KMS-11 (cell line): ENCODE measurements around the gene AKR1D1.
"Not testable (repeated sequence)": the region's sequence is repeated elsewhere in the genome, so short reads cannot be mapped to it uniquely, and the experiment has no call there.

Experiments
- H2AFZ ChIP-seq: fragments of 200-600 bp; sonication (generic); 2 replicates; pipeline ENCODE4 v1.6.1; 2016; ENCODE audit warnings: antibody characterized with exemption, mixed run types, low read depth
- H3K27ac ChIP-seq: fragments of 200-600 bp; sonication (generic); 2 replicates; pipeline ENCODE4 v1.6.1; 2016; ENCODE audit warnings: mild to moderate bottlenecking, mixed run types
- H3K27me3 ChIP-seq: fragments of 200-600 bp; sonication (generic); 2 replicates; pipeline ENCODE4 v1.6.1; 2017; ENCODE audit warnings: mild to moderate bottlenecking, low read depth, mixed run types, moderate library complexity; ENCODE audit not compliant: insufficient read depth
- H3K36me3 ChIP-seq: fragments of 200-600 bp; sonication (generic); 2 replicates; pipeline ENCODE4 v1.6.1; 2017; ENCODE audit warnings: mild to moderate bottlenecking, mixed run types; ENCODE audit not compliant: insufficient read depth
- H3K4me1 ChIP-seq: fragments of 200-600 bp; sonication (generic); 2 replicates; pipeline ENCODE4 v1.6.1; 2016; ENCODE audit warnings: mild to moderate bottlenecking, low read depth, mixed run types; ENCODE audit not compliant: poor library complexity, severe bottlenecking
- H3K4me2 ChIP-seq: fragments of 200-600 bp; sonication (generic); 2 replicates; pipeline ENCODE4 v1.7.0; 2016; ENCODE audit warnings: mild to moderate bottlenecking, mixed run types
- H3K4me3 ChIP-seq: fragments of 200-600 bp; sonication (generic); IDR thresholded peaks from 2 replicates; pipeline ENCODE4 v1.6.1; 2017; ENCODE audit warnings: low read depth, low read length, mixed read lengths; ENCODE audit not compliant: insufficient read depth
- H3K79me2 ChIP-seq: fragments of 200-600 bp; sonication (generic); 2 replicates; pipeline ENCODE4 v1.6.1; 2016; ENCODE audit warnings: low read depth, mixed run types; ENCODE audit not compliant: insufficient read depth
- H3K9ac ChIP-seq: fragments of 200-600 bp; sonication (generic); 2 replicates; pipeline ENCODE4 v1.6.1; 2016; ENCODE audit warnings: mild to moderate bottlenecking, mixed run types
- H4K20me1 ChIP-seq: fragments of 200-600 bp; sonication (generic); 2 replicates; pipeline ENCODE4 v1.6.1; 2016; ENCODE audit warnings: mild to moderate bottlenecking, mixed run types; ENCODE audit not compliant: insufficient read depth
- TF ChIP-seq, protein P1 (sequence below): fragments of 200-600 bp; sonication (generic); conservative IDR thresholded peaks from 2 replicates; pipeline ENCODE4 v1.6.1; 2017; ENCODE audit warnings: low read depth, mild to moderate bottlenecking, antibody characterized with exemption, low read length, moderate library complexity, mixed read lengths

The AKR1D1 gene

DNA sequence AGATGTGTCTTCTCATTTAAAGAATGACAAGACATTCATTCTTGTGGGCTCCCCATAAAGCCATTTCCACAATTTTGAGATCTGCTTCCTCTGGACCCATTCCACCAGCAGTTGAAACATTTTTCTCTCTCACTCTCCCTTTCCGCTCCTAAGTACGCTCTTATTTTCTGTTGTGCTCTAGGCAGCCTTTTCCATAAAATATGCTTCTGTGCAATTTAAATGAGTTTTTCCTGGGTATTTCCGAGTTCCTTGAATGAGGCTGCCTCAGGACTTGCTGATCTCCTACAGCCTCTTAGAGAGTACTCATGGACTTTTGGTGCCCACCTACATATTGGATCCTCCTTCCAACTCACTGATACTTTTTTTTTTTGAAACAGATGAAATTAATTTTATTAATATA lies 23.6 kb upstream of the AKR1D1 start:
- Histone ChIP-seq H3K4me1 (no peaks in the 10 kb centered on the region), H4K20me1 (no peaks in the 10 kb centered on the region), H3K4me3 (no peak overlapping the region), H3K79me2 (no peaks in the 10 kb centered on the region), H2AFZ (no peak overlapping the region), H3K27ac (no peak overlapping the region), H3K36me3 (no peaks in the 10 kb centered on the region), H3K27me3 (no peaks in the 10 kb centered on the region), H3K4me2 (no peak overlapping the region), H3K9ac (no peak overlapping the region)
- TF ChIP-seq, protein P1, sequence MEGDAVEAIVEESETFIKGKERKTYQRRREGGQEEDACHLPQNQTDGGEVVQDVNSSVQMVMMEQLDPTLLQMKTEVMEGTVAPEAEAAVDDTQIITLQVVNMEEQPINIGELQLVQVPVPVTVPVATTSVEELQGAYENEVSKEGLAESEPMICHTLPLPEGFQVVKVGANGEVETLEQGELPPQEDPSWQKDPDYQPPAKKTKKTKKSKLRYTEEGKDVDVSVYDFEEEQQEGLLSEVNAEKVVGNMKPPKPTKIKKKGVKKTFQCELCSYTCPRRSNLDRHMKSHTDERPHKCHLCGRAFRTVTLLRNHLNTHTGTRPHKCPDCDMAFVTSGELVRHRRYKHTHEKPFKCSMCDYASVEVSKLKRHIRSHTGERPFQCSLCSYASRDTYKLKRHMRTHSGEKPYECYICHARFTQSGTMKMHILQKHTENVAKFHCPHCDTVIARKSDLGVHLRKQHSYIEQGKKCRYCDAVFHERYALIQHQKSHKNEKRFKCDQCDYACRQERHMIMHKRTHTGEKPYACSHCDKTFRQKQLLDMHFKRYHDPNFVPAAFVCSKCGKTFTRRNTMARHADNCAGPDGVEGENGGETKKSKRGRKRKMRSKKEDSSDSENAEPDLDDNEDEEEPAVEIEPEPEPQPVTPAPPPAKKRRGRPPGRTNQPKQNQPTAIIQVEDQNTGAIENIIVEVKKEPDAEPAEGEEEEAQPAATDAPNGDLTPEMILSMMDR, result no peak

DNA sequence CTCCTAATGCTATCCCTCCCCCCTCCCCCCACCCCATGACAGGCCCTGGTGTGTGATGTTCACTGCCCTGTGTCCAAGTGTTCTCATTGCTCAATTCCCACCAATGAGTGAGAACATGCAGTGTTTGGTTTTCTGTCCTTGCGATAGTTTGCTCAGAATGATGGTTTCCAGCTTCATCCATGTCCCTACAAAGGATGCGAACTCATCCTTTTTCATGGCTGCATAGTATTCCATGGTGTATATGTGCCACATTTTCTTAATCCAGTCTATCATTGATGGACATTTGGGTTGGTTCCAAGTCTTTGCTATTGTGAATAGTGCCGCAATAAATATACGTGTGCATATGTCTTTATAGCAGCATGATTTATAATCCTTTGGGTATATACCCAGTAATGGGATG lies 20.6 kb upstream of the AKR1D1 start:
- H2AFZ ChIP-seq, H3K4me2 ChIP-seq, H3K9ac ChIP-seq, H3K79me2 ChIP-seq, H3K36me3 ChIP-seq, H4K20me1 ChIP-seq, H3K4me1 ChIP-seq, H3K27ac ChIP-seq, H3K27me3 ChIP-seq, H3K4me3 ChIP-seq: not testable (repeated sequence)

DNA sequence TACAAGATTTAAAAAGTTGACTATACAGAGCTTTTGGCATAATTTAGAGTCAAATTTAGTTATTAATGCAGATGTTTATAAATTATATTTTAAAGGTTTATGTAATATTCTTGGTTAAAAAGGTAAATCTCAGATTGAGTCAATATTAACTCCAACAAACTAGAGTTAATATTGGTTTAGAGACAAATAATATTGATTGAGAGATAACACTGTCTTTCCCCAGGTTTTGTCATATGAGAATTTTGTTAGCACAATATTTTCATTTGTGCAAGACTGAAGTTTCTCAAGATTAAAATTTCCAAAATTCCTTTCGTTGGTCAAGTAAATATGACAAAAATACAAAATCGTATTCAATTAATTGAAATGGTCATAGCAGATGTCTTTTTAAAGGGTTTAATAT lies 12.9 kb upstream of the AKR1D1 start:
- TF ChIP-seq, protein P1, result no peak
- no peaks in the 10 kb centered on the region for H3K4me1 ChIP-seq
- no peaks in the 10 kb centered on the region for H4K20me1 ChIP-seq
- no peak overlapping the region for H3K27ac ChIP-seq
- no peak overlapping the region for H3K4me2 ChIP-seq
- no peak overlapping the region for H3K4me3 ChIP-seq
- H3K36me3 ChIP-seq, result no peaks in the 10 kb centered on the region
- H3K79me2 ChIP-seq, result no peaks in the 10 kb centered on the region
- no peaks in the 10 kb centered on the region for H3K27me3 ChIP-seq
- H2AFZ ChIP-seq, result no peak overlapping the region
- H3K9ac ChIP-seq, result no peak overlapping the region

DNA sequence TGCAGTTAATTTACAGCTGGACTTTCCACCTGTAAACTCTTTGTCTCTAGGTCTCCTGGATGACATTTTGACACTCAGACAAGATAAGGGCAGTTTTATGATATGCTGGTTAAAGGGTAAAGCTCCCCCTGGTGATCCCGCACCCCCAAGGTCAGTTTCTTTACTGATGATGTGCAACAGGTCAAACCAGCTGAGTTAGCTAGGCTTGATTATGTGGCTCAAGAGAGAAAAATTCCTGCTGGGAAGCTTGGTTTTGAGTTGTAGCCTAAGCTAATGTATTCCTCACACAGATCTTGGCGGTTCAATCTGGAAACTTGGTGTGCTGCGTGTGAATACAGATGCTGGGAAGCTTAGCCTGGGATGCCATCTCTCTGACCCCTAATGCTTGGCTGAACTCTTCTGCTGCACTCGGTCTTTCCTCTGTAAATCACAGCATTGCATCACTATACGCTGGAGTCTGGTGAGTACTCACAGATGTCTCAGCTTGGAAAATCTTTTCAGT lies 11.4 kb upstream of the AKR1D1 start:
- H3K27ac ChIP-seq, result no peak overlapping the region
- H3K9ac ChIP-seq, result no peak overlapping the region
- no peak overlapping the region for H3K4me2 ChIP-seq
- no peaks in the 10 kb centered on the region for H4K20me1 ChIP-seq
- no peaks in the 10 kb centered on the region for H3K4me1 ChIP-seq
- H3K36me3 ChIP-seq, result no peaks in the 10 kb centered on the region
- TF ChIP-seq, protein P1, result no peak
- H3K79me2 ChIP-seq, result no peaks in the 10 kb centered on the region
- H2AFZ ChIP-seq, result no peak overlapping the region
- H3K4me3 ChIP-seq, result no peak overlapping the region
- H3K27me3 ChIP-seq, result no peaks in the 10 kb centered on the region

DNA sequence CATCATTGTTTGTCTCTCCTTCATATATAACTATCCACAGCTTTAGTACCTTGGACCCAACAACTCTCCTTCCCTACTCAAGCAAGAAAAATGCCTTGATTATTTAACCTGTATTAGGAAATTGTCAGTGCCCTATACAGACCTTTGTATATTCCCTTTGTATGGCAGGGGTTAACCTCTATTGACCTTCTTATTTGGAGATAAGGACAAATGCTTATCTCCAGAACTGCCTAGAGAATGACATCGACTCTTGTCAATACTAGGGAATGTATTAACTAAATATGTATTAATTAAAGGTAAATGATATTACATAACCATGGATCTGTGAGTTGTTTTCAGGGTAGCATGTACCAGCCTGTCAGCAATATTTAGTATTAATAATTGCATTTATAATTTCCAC lies 10.4 kb upstream of the AKR1D1 start:
- Histone ChIP-seq H4K20me1 (no peaks in the 10 kb centered on the region), H2AFZ (no peak overlapping the region), H3K9ac (no peak overlapping the region), H3K36me3 (no peaks in the 10 kb centered on the region), H3K4me1 (no peaks in the 10 kb centered on the region), H3K4me3 (no peak overlapping the region), H3K79me2 (no peaks in the 10 kb centered on the region), H3K27me3 (no peaks in the 10 kb centered on the region), H3K4me2 (no peak overlapping the region), H3K27ac (no peak overlapping the region)
- TF ChIP-seq, protein P1, result no peak
